Myocyte (in vitro differentiated cells): ENCODE measurements around the gene GAPVD1. TPM values are rescaled to one million over a fixed set of nuclear protein-coding genes. Genes with fewer than 3 reads are reported as not detected.

Source experiments
- total RNA-seq: library from RNA; depleted of rRNA; stranded (reverse); fragments of >200 nt; gene quantifications from 2 replicates; pipeline ENCODE4 v1.2.3, GENCODE V29; 2014

Gene GAPVD1
- total RNA-seq, 1 donor from 2014 or later, result 40.2 TPM

Other genes starting within 250 kb of the GAPVD1 start
- gene SCAI, start 118.3 kb upstream of the GAPVD1 start, total RNA-seq, result 7.5 and 12.5 TPM in 2 replicates
- 37.8 and 39.0 TPM in 2 replicates for gene PPP6C, start 72.0 kb upstream of the GAPVD1 start, total RNA-seq
- gene RABEPK, start 61.3 kb upstream of the GAPVD1 start, total RNA-seq, result 12.1 and 19.4 TPM in 2 replicates
- gene HSPA5, start 20.5 kb upstream of the GAPVD1 start, total RNA-seq, result 89.3 and 142 TPM in 2 replicates